ENCODE results near the gene BEX3. TPM values are rescaled to one million over a fixed set of nuclear protein-coding genes. Genes with fewer than 3 reads are reported as not detected.
A peak's percentile ranks its signal among the peaks of the same experiment; 100 is the strongest.

Gene BEX3
- total and polyA plus RNA-seq, 7 donors = 6.2 to 24.4 (median 8.8) TPM

DNA sequence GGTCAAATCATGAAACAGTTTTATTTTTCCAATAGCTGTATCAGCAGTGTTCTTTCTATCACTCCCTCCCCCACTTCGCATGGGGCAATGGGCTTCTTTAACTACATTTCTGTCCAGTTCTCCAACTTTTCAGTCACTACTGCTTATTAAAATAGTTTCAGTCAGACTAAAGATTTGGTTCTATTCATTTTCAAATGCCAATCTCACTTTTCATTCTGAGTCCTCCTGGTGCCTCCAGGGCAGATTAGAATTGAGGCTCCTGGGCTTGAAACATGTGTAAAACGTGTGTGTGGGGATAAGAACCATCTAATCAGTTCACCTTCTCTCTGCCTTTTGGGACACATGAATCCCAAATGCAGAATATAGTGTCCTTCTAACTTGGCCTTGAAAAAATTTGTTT lies 3.5 kb upstream of the BEX3 start:
- no peaks in the 10 kb centered on the region for H3K9me3 ChIP-seq
- DNase-seq = no peak
- no peak overlapping the region for H3K4me3 ChIP-seq
- no peaks in the 10 kb centered on the region for H3K36me3 ChIP-seq (ENCODE audit: insufficient read depth in 1 of 2, low read depth in 1 of 2)
- TF ChIP-seq, protein P1, sequence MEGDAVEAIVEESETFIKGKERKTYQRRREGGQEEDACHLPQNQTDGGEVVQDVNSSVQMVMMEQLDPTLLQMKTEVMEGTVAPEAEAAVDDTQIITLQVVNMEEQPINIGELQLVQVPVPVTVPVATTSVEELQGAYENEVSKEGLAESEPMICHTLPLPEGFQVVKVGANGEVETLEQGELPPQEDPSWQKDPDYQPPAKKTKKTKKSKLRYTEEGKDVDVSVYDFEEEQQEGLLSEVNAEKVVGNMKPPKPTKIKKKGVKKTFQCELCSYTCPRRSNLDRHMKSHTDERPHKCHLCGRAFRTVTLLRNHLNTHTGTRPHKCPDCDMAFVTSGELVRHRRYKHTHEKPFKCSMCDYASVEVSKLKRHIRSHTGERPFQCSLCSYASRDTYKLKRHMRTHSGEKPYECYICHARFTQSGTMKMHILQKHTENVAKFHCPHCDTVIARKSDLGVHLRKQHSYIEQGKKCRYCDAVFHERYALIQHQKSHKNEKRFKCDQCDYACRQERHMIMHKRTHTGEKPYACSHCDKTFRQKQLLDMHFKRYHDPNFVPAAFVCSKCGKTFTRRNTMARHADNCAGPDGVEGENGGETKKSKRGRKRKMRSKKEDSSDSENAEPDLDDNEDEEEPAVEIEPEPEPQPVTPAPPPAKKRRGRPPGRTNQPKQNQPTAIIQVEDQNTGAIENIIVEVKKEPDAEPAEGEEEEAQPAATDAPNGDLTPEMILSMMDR (IDR thresholded peaks at IDR 0.05) = no peak
- H3K27me3 ChIP-seq (ENCODE audit: insufficient read depth in 3 of 3, low read length in 2 of 3) = peaks cover 0 to 26% (median 0%) of the 10 kb centered on the region in 3 donors
- intact Hi-C loops (cut with DNase I) = no loop called here
- H3K27ac ChIP-seq = no peak overlapping the region
- H3K4me1 ChIP-seq = no peaks in the 10 kb centered on the region
- 51 to 76% (median 70%) methylated on average over 2 of the region's 2 CpGs for WGBS, 3 donors
- no peak for ATAC-seq

DNA sequence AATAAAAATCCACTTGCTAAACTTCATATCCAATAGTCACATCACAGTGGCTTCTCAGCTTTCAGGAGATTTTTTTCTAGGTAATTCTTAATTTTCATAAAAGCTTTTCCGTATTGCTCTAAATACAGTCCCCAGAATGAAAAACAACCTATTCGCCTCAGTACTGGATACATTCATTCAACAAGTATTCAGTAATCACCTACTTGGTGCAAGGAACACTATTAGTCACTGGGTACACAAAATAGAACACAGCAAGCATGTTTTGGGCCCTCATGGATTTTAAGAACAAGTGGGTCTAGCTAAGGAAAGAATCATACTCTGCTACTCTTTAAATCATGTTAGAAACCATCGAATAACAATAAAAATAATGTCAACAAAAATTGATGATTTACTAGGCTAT lies 2.8 kb upstream of the BEX3 start:
- DNase-seq (no peak), ATAC-seq (no peak)
- intact Hi-C loops (cut with DNase I) = no loop called here
- WGBS, 3 donors = 77 to 96% (median 88%) methylated on average over 3 of the region's 3 CpGs
- no peaks in the 10 kb centered on the region for H3K36me3 ChIP-seq (ENCODE audit: insufficient read depth in 1 of 2, low read depth in 1 of 2)
- no peak overlapping the region for H3K27ac ChIP-seq
- H3K27me3 ChIP-seq (ENCODE audit: insufficient read depth in 3 of 3, low read length in 2 of 3) = peaks cover 0 to 27% (median 0%) of the 10 kb centered on the region in 3 donors
- no peak overlapping the region for H3K4me3 ChIP-seq
- TF ChIP-seq, protein P1 (IDR thresholded peaks at IDR 0.05) = no peak
- no peaks in the 10 kb centered on the region for H3K4me1 ChIP-seq
- no peaks in the 10 kb centered on the region for H3K9me3 ChIP-seq

DNA sequence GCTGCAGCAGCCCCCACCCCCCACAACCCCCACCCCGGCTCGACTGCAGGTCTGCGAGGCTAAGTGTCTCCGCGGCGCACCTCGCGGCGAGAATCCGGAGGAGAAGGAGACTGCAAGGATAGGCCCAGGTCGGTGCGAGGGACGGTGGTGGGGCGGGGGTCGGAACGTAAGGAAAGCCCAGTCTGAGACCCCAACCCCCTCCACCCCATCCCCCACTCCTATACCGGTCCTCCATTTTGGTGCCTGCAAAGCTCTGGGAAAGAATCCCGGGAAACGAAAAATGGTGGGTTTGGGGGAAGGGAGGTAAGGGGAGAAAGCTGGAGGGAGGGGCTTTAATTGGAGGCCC lies 614 bp downstream of the BEX3 start:
- ATAC-seq (peak in 3 of 4 donors; percentile 13 to 33 (median 30)), DNase-seq (peak in 1 of 2 donors; percentile 50)
- Histone ChIP-seq H3K4me1 (no peaks in the 10 kb centered on the region), H3K27ac (no peak overlapping the region), H3K36me3 (ENCODE audit: insufficient read depth in 1 of 2, low read depth in 1 of 2) (no peaks in the 10 kb centered on the region), H3K4me3 (peak overlapping the region; percentile 70), H3K9me3 (no peaks in the 10 kb centered on the region), H3K27me3 (ENCODE audit: insufficient read depth in 3 of 3, low read length in 2 of 3) (peaks cover 0 to 19% (median 0%) of the 10 kb centered on the region in 3 donors)
- 0 to 43% (median 4%) methylated on average over 3 to 17 of the region's 19 CpGs for WGBS, 3 donors
- intact Hi-C loops (cut with DNase I) = no loop called here
- TF ChIP-seq, protein P1 (IDR thresholded peaks at IDR 0.05) = no peak

DNA sequence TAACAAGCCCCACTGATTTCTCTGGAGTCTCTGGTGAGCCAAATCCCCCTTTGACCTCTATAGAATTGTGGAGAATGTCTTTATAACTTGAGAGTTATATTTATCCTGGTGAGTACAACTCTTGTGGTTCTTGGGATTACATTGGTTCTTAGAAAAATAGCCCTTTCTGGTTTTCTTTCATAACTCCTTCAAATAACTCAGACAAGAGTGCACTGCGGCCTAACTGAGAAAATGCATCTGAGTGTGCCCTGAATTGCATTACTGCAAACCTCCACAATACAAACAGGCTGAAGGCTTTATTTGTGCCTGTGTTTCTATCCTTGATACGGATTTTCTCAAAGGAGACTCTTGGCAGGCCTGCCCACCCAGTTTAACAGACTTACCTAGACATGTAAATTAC lies 2.7 kb downstream of the BEX3 start:
- Histone ChIP-seq H3K4me3 (no peak overlapping the region), H3K27me3 (ENCODE audit: insufficient read depth in 3 of 3, low read length in 2 of 3) (peaks cover 0 to 19% (median 0%) of the 10 kb centered on the region in 3 donors), H3K9me3 (no peaks in the 10 kb centered on the region), H3K36me3 (ENCODE audit: insufficient read depth in 1 of 2, low read depth in 1 of 2) (no peaks in the 10 kb centered on the region), H3K4me1 (no peaks in the 10 kb centered on the region), H3K27ac (no peak overlapping the region)
- TF ChIP-seq, protein P1 (IDR thresholded peaks at IDR 0.05) = no peak
- DNase-seq (no peak), ATAC-seq (no peak)
- WGBS, 3 donors = 69 to 89% (median 86%) methylated on average over 2 of the region's 2 CpGs
- intact Hi-C loops (cut with DNase I) = no loop called here

DNA sequence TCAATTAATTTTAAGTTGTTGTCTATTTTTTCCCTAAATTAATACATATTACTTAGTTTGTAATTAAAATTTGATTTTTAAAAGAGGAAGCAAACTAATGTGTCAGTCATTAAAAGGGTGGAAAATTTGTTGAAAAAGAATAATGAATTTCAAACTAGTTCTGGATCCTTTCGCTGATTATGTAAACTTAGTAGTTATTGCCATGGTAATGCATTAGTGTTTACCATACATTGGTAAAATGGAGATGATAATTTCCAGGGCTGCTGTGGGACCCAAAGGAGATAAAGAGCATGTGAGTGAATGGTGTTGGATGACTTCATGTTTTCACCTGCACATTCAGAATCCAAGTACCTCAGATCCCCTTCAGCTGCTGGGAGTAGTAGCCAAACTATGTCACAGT lies 6.5 kb downstream of the BEX3 start:
- Histone ChIP-seq H3K27ac (no peak overlapping the region), H3K36me3 (ENCODE audit: insufficient read depth in 1 of 2, low read depth in 1 of 2) (no peaks in the 10 kb centered on the region), H3K4me1 (no peaks in the 10 kb centered on the region), H3K27me3 (ENCODE audit: insufficient read depth in 3 of 3, low read length in 2 of 3) (peaks cover 0 to under 1% (median 0%) of the 10 kb centered on the region in 3 donors), H3K9me3 (no peaks in the 10 kb centered on the region), H3K4me3 (no peak overlapping the region)
- intact Hi-C loops (cut with DNase I) = no loop called here
- ATAC-seq (no peak), DNase-seq (no peak)
- WGBS, 3 donors = 86 to 100% (median 94%) methylated on average over 1 of the region's 1 CpG
- TF ChIP-seq, protein P1 (IDR thresholded peaks at IDR 0.05) = no peak

All from psoas muscle (tissue), 8 donors.